ENCODE measurements around the gene ZNF417. TPM values are rescaled to one million over a fixed set of nuclear protein-coding genes. Genes with fewer than 3 reads are reported as not detected.

ZNF417 gene
- total and polyA plus RNA-seq, 2 of the 4 experiments (the other 2 are of a cell fraction), result 4.0 to 23.1 TPM

DNA sequence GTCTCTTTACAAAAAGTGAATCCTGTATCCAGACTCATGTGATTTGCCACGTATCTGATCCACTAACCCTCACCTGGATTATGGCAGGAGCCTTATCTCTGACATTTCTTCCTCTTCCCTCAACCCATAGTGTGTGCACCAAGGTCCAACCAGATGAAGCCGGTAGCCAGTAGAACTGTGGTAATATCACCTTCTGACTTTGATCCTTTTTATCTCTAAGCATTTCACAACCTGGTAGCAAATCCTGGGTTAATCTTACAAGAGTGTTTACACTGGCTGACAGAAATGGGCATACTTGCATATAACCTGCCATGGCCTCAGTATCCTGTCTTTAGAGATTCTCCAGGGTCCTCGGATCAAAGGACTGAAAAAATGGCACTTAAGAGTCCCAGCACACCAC, 1.9 kb downstream of the ZNF417 start:
- Histone ChIP-seq H2AFZ (replicated peaks; ENCODE audit: low read length, poor library complexity) (no peak overlapping the region), H3K4me2 (ENCODE audit: low read depth, low read length) (no peak overlapping the region), H3K4me3 (ENCODE audit: insufficient read depth, low read depth, low read length) (no peak overlapping the region), H3K9ac (ENCODE audit: low read depth, low read length) (no peak overlapping the region), H4K5ac (ENCODE audit: low read depth, low read length) (no peak overlapping the region), H4K8ac (ENCODE audit: low read depth in 2 of 2, low read length in 2 of 2) (no peak overlapping the region), H2BK5ac (ENCODE audit: low read depth, low read length, poor library complexity, severe bottlenecking) (no peak overlapping the region), H2AK9ac (replicated peaks; ENCODE audit: low read depth, low read length, poor library complexity) (no peak overlapping the region), H3K79me1 (ENCODE audit: low read depth in 1 of 2, low read length in 2 of 2) (peaks cover 21 to 30% of the 10 kb centered on the region in 2 experiments), H3K56ac (ENCODE audit: extremely low read depth, insufficient read depth, low read length) (no peak overlapping the region), H3K4me1 (ENCODE audit: control insufficient read depth, insufficient read depth, low read length) (peaks cover 2% of the 10 kb centered on the region; the same call in 1 of the 2 replicates), H3K23ac (ENCODE audit: low read depth, low read length) (no peak overlapping the region), H2BK20ac (ENCODE audit: low read depth, low read length) (no peak overlapping the region), H3K27me3 (ENCODE audit: control insufficient read depth, insufficient read depth, low read length) (no peaks in the 10 kb centered on the region), H3K27ac (ENCODE audit: insufficient read depth, low read length) (no peak overlapping the region), H2BK15ac (ENCODE audit: low read depth, low read length) (no peak overlapping the region), H2AK5ac (ENCODE audit: low read depth, low read length) (no peak overlapping the region), H3K9me3 (ENCODE audit: control insufficient read depth, insufficient read depth, low read length) (peaks cover 6% of the 10 kb centered on the region), H3K4ac (ENCODE audit: low read depth, low read length) (no peak overlapping the region), H3K18ac (ENCODE audit: low read depth, low read length) (no peak overlapping the region), H3K9me1 (ENCODE audit: insufficient read depth, low read length) (no peaks in the 10 kb centered on the region), H3K14ac (replicated peaks; ENCODE audit: low read depth, low read length) (no peak overlapping the region), H3K36me3 (ENCODE audit: control insufficient read depth, insufficient read depth, low read length) (peaks cover 25% of the 10 kb centered on the region), H4K20me1 (ENCODE audit: insufficient read depth, low read length) (no peaks in the 10 kb centered on the region), H2BK120ac (ENCODE audit: low read depth, low read length) (no peak overlapping the region), H4K91ac (ENCODE audit: insufficient read depth, low read depth, low read length) (no peak overlapping the region)
- in situ Hi-C loops (cut with MboI; ENCODE audit: low sequenced_read_pairs), result no loop called here
- intact Hi-C loops (cut with micrococcal nuclease), result no loop called here
- dilution Hi-C loops (cut with HindIII; ENCODE audit: low sequenced_read_pairs, unreplicated experiment), result no loop called here
- whole genome bisulfite sequencing, 2 experiments (ENCODE audit: extremely low coverage in 2 of 2, insufficient read length in 1 of 2), result 80% methylated on average over 1 of the region's 3 CpGs; no CpG with 5 or more reads in 1 of the 2 experiments
- no peak for TF ChIP-seq POLR2A (IDR thresholded peaks at IDR 0.05; ENCODE audit: low read depth, low read length)
- TF ChIP-seq NFE2L2 (IDR thresholded peaks at IDR 0.05; ENCODE audit: low read depth, low read length), result no peak
- no peak for TF ChIP-seq RFX5 (IDR thresholded peaks at IDR 0.05; ENCODE audit: low read depth, low read length)
- no peak for TF ChIP-seq MAZ (IDR thresholded peaks at IDR 0.05; ENCODE audit: borderline replicate concordance, low read depth, low read length)
- TF ChIP-seq CEBPB (IDR thresholded peaks at IDR 0.05; ENCODE audit: low read depth, low read length), result no peak
- DNase-seq (no peak), ATAC-seq (ENCODE audit: low read depth) (no peak)
- ChIA-PET CTCF (interaction anchor here (0.5 to 0.7 kb wide), 2 partner anchors 244 to 449 kb away, joined by 3 to 5 read pairs; no protein-coding TSS in a partner anchor), POLR2A (ENCODE audit: unreplicated experiment) (no interaction called here)
- no TSS peak for BruUV-seq (replicated peaks)

Data from IMR-90 (cell line).